Stimulated activated CD4-positive, alpha-beta T cell treated with anti-CD3 and anti-CD28 coated beads, Interleukin-1b, Interleukin-23, amount 100 ng/mL, for 48 hours (primary cell): ENCODE measurements around the gene ATG10.
A peak's percentile ranks its signal among the peaks of the same experiment; 100 is the strongest.
"Not testable (repeated sequence)": the region's sequence is repeated elsewhere in the genome, so short reads cannot be mapped to it uniquely, and the experiment has no call there.

Experiments
- DNase-seq: peaks from one replicate; pipeline ENCODE4 v3.0.0-alpha.2; 2020

Gene ATG10

GRCh38 chr5:82058710-82059109 lies 86.9 kb downstream of the ATG10 start:
- DNase-seq = no peak

- no peak for DNase-seq
Measured at GRCh38 chr5:82066791-82067190, 95.0 kb downstream of the ATG10 start.

GRCh38 chr5:82068042-82068441 lies 96.2 kb downstream of the ATG10 start:
- DNase-seq = not testable (repeated sequence)

GRCh38 chr5:82068723-82069122 lies 96.9 kb downstream of the ATG10 start:
- DNase-seq = no peak

- no peak for DNase-seq
Measured at GRCh38 chr5:82072138-82072537, 100.3 kb downstream of the ATG10 start.

GRCh38 chr5:82073179-82073578 lies 101.4 kb downstream of the ATG10 start:
- no peak for DNase-seq

GRCh38 chr5:82074950-82075349 lies 103.1 kb downstream of the ATG10 start:
- DNase-seq = no peak

GRCh38 chr5:82077496-82077895 lies 105.7 kb downstream of the ATG10 start:
- no peak for DNase-seq

GRCh38 chr5:82091617-82092016 lies 119.8 kb downstream of the ATG10 start:
- no peak for DNase-seq

GRCh38 chr5:82095536-82095935 lies 123.7 kb downstream of the ATG10 start:
- DNase-seq = no peak

- DNase-seq = no peak
Measured at GRCh38 chr5:82096249-82096648, 124.4 kb downstream of the ATG10 start.

GRCh38 chr5:82100303-82101077 lies 128.7 kb downstream of the ATG10 start:
- DNase-seq = no peak

- peak; percentile 13 for DNase-seq
Measured at GRCh38 chr5:82104872-82105271, 133.0 kb downstream of the ATG10 start.

- DNase-seq = no peak
Measured at GRCh38 chr5:82105457-82105856, 133.6 kb downstream of the ATG10 start.

- no peak for DNase-seq
Measured at GRCh38 chr5:82106207-82106606, 134.4 kb downstream of the ATG10 start.

- DNase-seq = no peak
Measured at GRCh38 chr5:82106756-82107155, 134.9 kb downstream of the ATG10 start.

GRCh38 chr5:82107267-82107666 lies 135.4 kb downstream of the ATG10 start:
- no peak for DNase-seq

GRCh38 chr5:82109013-82109412 lies 137.2 kb downstream of the ATG10 start:
- DNase-seq = no peak

GRCh38 chr5:82109915-82110314 lies 138.1 kb downstream of the ATG10 start:
- DNase-seq = not testable (repeated sequence)

GRCh38 chr5:82111191-82111590 lies 139.4 kb downstream of the ATG10 start:
- no peak for DNase-seq

- DNase-seq = no peak
Measured at GRCh38 chr5:82115858-82116257, 144.0 kb downstream of the ATG10 start.

- no peak for DNase-seq
Measured at GRCh38 chr5:82119889-82120288, 148.1 kb downstream of the ATG10 start.

- DNase-seq = no peak
Measured at GRCh38 chr5:82129723-82130285, 158.0 kb downstream of the ATG10 start.

- no peak for DNase-seq
Measured at GRCh38 chr5:82130602-82131001, 158.8 kb downstream of the ATG10 start.

- no peak for DNase-seq
Measured at GRCh38 chr5:82137205-82137604, 165.4 kb downstream of the ATG10 start.
